Mesodermal cell (in vitro differentiated cells): ENCODE measurements around the gene KRT77.
"Not testable (repeated sequence)": the region's sequence is repeated elsewhere in the genome, so short reads cannot be mapped to it uniquely, and the experiment has no call there.

Source experiments
- H3K27ac ChIP-seq: 2 replicates; pipeline ENCODE4 v1.7.0; 2013; ENCODE audit warnings: mild to moderate bottlenecking, low read depth, low read length, moderate library complexity; ENCODE audit not compliant: severe bottlenecking
- H3K36me3 ChIP-seq: 2 replicates; pipeline ENCODE4 v1.7.1; 2013; ENCODE audit warnings: mild to moderate bottlenecking, low read length, moderate library complexity; ENCODE audit not compliant: control insufficient read depth, insufficient read depth
- H3K4me1 ChIP-seq: one replicate; pipeline ENCODE4 v1.7.1; 2013; ENCODE audit warnings: mild to moderate bottlenecking, low read length; ENCODE audit not compliant: insufficient read depth, control insufficient read depth, poor library complexity, severe bottlenecking
- H3K4me3 ChIP-seq: 2 replicates; pipeline ENCODE4 v1.7.0; 2013; ENCODE audit warnings: low read length, control low read depth, mild to moderate bottlenecking; ENCODE audit not compliant: insufficient read depth, poor library complexity, severe bottlenecking; ENCODE audit errors: extremely low read depth
- H3K9me3 ChIP-seq: 2 replicates; pipeline ENCODE4 v1.7.1; 2013; ENCODE audit warnings: mild to moderate bottlenecking, low read length, moderate library complexity; ENCODE audit not compliant: control insufficient read depth
- WGBS, 2 experiments: methylation state at CpG; one replicate each; pipeline ENCODE4 v1.1.5; 2013; ENCODE audit warnings: missing lambda C conversion rate in 2 of 2; ENCODE audit not compliant: insufficient coverage in 2 of 2; 5-methylcytosine and 5-hydroxymethylcytosine counted together

The KRT77 gene

DNA sequence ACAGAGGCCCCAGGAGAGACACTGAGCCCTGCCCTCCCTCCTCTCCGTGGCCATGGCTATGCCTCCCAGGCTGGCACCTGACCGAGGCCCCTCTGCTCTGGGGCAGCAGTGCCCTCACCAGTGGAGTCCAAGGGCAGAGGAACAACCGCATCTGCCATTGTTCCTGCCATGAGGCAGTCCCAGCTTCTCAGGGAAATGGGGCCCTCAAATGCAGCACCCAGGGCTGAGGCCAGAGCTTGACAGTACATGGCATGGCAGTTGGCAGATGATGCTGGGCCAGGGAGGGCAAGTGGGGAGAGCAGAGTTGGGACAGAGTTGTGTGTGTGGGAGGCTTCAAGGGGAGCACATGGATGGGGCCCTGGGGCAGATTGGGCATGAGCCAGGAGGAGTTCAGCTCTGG is 21.1 kb upstream of the KRT77 start:
- WGBS, 2 experiments = 89 to 90% methylated on average over 2 to 3 of the region's 3 CpGs
- Histone ChIP-seq H3K36me3 (no peaks in the 10 kb centered on the region), H3K9me3 (no peaks in the 10 kb centered on the region), H3K27ac (no peak overlapping the region), H3K4me1 (no peaks in the 10 kb centered on the region), H3K4me3 (no peak overlapping the region)

DNA sequence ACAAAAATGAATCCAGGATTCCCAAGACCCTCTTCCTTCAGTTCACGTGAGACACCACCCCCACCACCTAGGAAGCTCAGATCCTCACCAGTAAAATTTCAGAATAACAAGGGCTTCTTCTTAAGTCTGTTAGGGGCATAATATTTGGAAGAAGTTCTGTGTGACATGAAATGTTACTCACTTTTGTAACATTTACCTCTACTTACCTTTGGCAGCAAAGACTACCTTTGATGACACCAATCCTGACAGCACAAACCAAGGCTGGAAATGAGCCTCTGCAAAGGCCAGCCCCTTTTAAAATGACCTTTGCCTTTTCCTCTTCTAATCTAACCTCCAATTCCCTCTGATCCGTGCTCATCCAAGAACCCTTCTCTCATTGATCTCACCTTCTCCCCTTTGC is 19.4 kb upstream of the KRT77 start:
- H3K27ac ChIP-seq = no peak overlapping the region
- 75 to 86% methylated on average over 1 of the region's 2 CpGs for WGBS, 2 experiments
- no peaks in the 10 kb centered on the region for H3K36me3 ChIP-seq
- no peak overlapping the region for H3K4me3 ChIP-seq
- H3K4me1 ChIP-seq = no peaks in the 10 kb centered on the region
- H3K9me3 ChIP-seq = no peaks in the 10 kb centered on the region

- WGBS, 2 experiments = 64 to 65% methylated on average over 3 of the region's 3 CpGs
- Histone ChIP-seq H3K36me3 (no peaks in the 10 kb centered on the region), H3K4me3 (no peak overlapping the region), H3K27ac (no peak overlapping the region), H3K9me3 (no peaks in the 10 kb centered on the region), H3K4me1 (no peaks in the 10 kb centered on the region)
Observed at GRCh38 chr12:52721838-52722470, 18.6 kb upstream of the KRT77 start.

- Histone ChIP-seq H3K36me3 (no peaks in the 10 kb centered on the region), H3K4me1 (no peaks in the 10 kb centered on the region), H3K27ac (no peak overlapping the region), H3K4me3 (no peak overlapping the region), H3K9me3 (no peaks in the 10 kb centered on the region)
- WGBS, 2 experiments = 89 to 90% methylated on average over 6 to 7 of the region's 8 CpGs
Observed at GRCh38 chr12:52720365-52720886, 17.1 kb upstream of the KRT77 start.

- H3K4me3 ChIP-seq = no peak overlapping the region
- 95 to 100% methylated on average over 2 of the region's 5 CpGs for whole genome bisulfite sequencing, 2 experiments
- no peaks in the 10 kb centered on the region for H3K36me3 ChIP-seq
- H3K4me1 ChIP-seq = no peaks in the 10 kb centered on the region
- H3K9me3 ChIP-seq = no peaks in the 10 kb centered on the region
- no peak overlapping the region for H3K27ac ChIP-seq
Observed at GRCh38 chr12:52716061-52716460, 12.7 kb upstream of the KRT77 start.

DNA sequence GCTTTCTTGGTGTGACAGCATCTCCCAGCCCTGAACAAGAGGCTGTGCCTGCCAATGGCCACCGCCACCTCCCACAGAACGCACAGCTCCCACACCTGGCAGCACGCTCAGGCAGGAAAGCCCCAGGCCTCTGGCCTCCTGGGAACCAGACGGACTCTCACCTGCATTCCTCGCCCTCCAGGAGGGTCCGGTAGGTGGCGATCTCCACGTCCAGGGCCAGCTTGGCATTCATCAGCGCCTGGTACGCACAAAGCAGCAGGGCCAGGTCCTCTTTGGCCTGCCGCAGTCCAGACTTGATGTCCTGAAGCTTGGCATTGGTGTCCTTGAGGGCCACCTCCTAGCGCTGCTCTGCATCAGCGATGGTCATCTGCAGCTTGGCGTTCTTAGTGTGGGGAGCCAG is 12.1 kb upstream of the KRT77 start:
- Histone ChIP-seq H3K36me3 (no peaks in the 10 kb centered on the region), H3K4me1 (no peaks in the 10 kb centered on the region), H3K27ac (no peak overlapping the region), H3K9me3 (no peaks in the 10 kb centered on the region), H3K4me3 (no peak overlapping the region)
- WGBS, 2 experiments = 76 to 81% methylated on average over 14 of the region's 14 CpGs

- no peaks in the 10 kb centered on the region for H3K9me3 ChIP-seq
- H3K27ac ChIP-seq = no peak overlapping the region
- WGBS, 2 experiments = 80% methylated on average over 1 of the region's 4 CpGs; no CpG with 5 or more reads in 1 of the 2 experiments
- H3K36me3 ChIP-seq = no peaks in the 10 kb centered on the region
- H3K4me1 ChIP-seq = no peaks in the 10 kb centered on the region
- no peak overlapping the region for H3K4me3 ChIP-seq
Observed at GRCh38 chr12:52714887-52715281, 11.6 kb upstream of the KRT77 start.

GRCh38 chr12:52713960-52714886 is 10.9 kb upstream of the KRT77 start:
- H3K27ac ChIP-seq = no peak overlapping the region
- WGBS, 2 experiments = 9 to 11% methylated on average over 39 to 44 of the region's 72 CpGs
- peak overlapping the region; percentile 34 for H3K4me3 ChIP-seq
- no peaks in the 10 kb centered on the region for H3K4me1 ChIP-seq
- no peaks in the 10 kb centered on the region for H3K36me3 ChIP-seq
- H3K9me3 ChIP-seq = no peaks in the 10 kb centered on the region

DNA sequence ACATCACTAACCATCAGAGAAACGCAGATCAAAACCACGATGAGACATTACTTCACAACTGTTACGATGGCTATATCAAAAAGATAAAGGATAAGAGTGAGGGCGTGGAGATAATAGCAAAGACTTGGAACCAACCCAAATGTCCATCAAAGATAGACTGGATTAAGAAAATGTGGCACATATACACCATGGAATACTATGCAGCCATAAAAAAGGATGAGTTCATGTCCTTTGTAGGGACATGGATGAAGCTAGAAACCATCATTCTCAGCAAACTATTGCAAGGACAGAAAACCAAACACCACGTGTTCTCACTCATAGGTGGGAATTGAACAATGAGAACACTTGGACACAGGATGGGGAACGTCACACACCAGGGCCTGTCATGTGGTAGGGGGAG is 8.8 kb upstream of the KRT77 start:
- H3K4me1 ChIP-seq, H3K4me3 ChIP-seq, H3K36me3 ChIP-seq, H3K9me3 ChIP-seq, H3K27ac ChIP-seq: not testable (repeated sequence)
- WGBS, 2 experiments = 100% methylated on average over 1 of the region's 6 CpGs; no CpG with 5 or more reads in 1 of the 2 experiments

- no CpG with 5 or more reads among the region's 1 CpG for WGBS, 2 experiments
- H3K9me3 ChIP-seq = no peaks in the 10 kb centered on the region
- no peak overlapping the region for H3K27ac ChIP-seq
- H3K4me3 ChIP-seq = no peak overlapping the region
- H3K36me3 ChIP-seq = no peaks in the 10 kb centered on the region
- H3K4me1 ChIP-seq = no peaks in the 10 kb centered on the region
Observed at GRCh38 chr12:52710730-52711129, 7.4 kb upstream of the KRT77 start.

DNA sequence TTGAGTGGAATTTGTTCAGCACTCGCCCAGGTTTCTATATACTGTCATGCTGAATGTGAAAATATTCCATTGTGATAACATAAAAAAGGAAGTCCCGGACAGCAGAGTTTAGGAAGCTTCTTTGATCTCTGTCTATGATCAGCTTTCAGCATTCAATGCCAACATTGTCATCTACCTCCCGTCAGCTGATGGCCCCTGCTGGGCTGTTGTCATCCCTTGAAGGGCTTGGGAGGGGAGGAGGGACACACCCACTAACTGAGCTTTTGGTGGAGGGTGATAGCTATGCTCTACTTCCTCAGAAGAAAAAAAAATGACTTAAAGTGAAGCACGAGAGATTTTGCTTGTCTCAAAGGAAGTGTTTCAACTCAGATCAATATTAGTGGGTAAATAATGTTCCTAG is 4.7 kb upstream of the KRT77 start:
- Histone ChIP-seq H3K9me3 (no peaks in the 10 kb centered on the region), H3K36me3 (no peaks in the 10 kb centered on the region), H3K27ac (no peak overlapping the region), H3K4me1 (no peaks in the 10 kb centered on the region), H3K4me3 (no peak overlapping the region)
- WGBS, 2 experiments = 43 to 63% methylated on average over 2 of the region's 4 CpGs
